IPS DF 4.7 (cell line): ENCODE measurements around the gene ALOXE3.

Source experiments
- DNase-seq: peaks from one replicate; pipeline ENCODE4 v3.0.0-alpha.2; 2013; ENCODE audit warnings: low spot score; ENCODE audit errors: extremely low read depth

Gene ALOXE3

GRCh38 chr17:8052256-8053252 is 65.8 kb downstream of the ALOXE3 start:
- DNase-seq: no peak

- no peak for DNase-seq
Measured at GRCh38 chr17:8051831-8052230, 66.5 kb downstream of the ALOXE3 start.

- no peak for DNase-seq
Measured at GRCh38 chr17:8048736-8049135, 69.6 kb downstream of the ALOXE3 start.

- DNase-seq: no peak
Measured at GRCh38 chr17:8048236-8048635, 70.1 kb downstream of the ALOXE3 start.

- DNase-seq: no peak
Measured at GRCh38 chr17:8047769-8048110, 70.6 kb downstream of the ALOXE3 start.

- no peak for DNase-seq
Measured at GRCh38 chr17:8046929-8047768, 71.2 kb downstream of the ALOXE3 start.

- no peak for DNase-seq
Measured at GRCh38 chr17:8046306-8046928, 71.9 kb downstream of the ALOXE3 start.
